Right atrium auricular region (tissue), 2 donors: ENCODE results near the gene KANK4. TPM values are rescaled to one million over a fixed set of nuclear protein-coding genes. Genes with fewer than 3 reads are reported as not detected.

Source experiments
- DNase-seq: peaks from one replicate; pipeline ENCODE4 v3.0.0-alpha.2; 2019; ENCODE audit warnings: low spot score
- H3K27ac ChIP-seq, 2 donors: fragments of 200-600 bp; sonication (generic); 1 replicate in 1 of 2; 2 replicates in 1 of 2; pipeline ENCODE4 v1.5.1; 2016 to 2019
- H3K27me3 ChIP-seq, 2 donors: fragments of 200-600 bp; sonication (generic); one replicate each; pipeline versions ENCODE4 v1.5.1 to v1.6.0; 2017 to 2019
- H3K36me3 ChIP-seq: fragments of 200-600 bp; sonication (generic); one replicate; pipeline ENCODE4 v1.5.1; 2016
- H3K4me1 ChIP-seq, 2 donors: fragments of 200-600 bp; sonication (generic); one replicate each; pipeline versions ENCODE4 v1.5.1 to v1.6.0; 2017 to 2019
- H3K4me3 ChIP-seq, 2 donors: fragments of 200-600 bp; sonication (generic); 1 replicate in 1 of 2; 2 replicates in 1 of 2; pipeline ENCODE4 v1.5.1; 2017 to 2019; ENCODE audit warnings: mild to moderate bottlenecking in 1 of 2, moderate library complexity in 1 of 2
- H3K9me3 ChIP-seq, 2 donors: fragments of 200-600 bp; sonication (generic); one replicate each; pipeline ENCODE4 v1.5.1; 2019
- CTCF ChIP-seq, 2 donors: fragments of 200-600 bp; sonication (generic); IDR thresholded peaks; one replicate each; pipeline ENCODE4 v1.5.1; 2019; ENCODE audit warnings: antibody characterized with exemption in 2 of 2
- total RNA-seq, 2 donors: library from RNA; depleted of rRNA; stranded (reverse); fragments of >200 nt; gene quantifications; one replicate each; pipeline ENCODE4 v1.1.0, GENCODE V29; 2016

Gene KANK4
- total RNA-seq, 2 donors from 2014 or later = 0.12 to 0.63 TPM

- H3K9me3 ChIP-seq = peaks cover 4 to 11% of the 10 kb centered on the region in 2 donors
- DNase-seq = no peak
- H3K27me3 ChIP-seq = no peaks in the 10 kb centered on the region
- no peaks in the 10 kb centered on the region for H3K36me3 ChIP-seq
- no peaks in the 10 kb centered on the region for H3K4me1 ChIP-seq
- no peak for TF ChIP-seq CTCF (IDR thresholded peaks at IDR 0.05)
- H3K27ac ChIP-seq = no peak overlapping the region
- no peak overlapping the region for H3K4me3 ChIP-seq
Measured at GRCh38 chr1:62208970-62209369, 110.3 kb downstream of the KANK4 start.

GRCh38 chr1:62208087-62208486 lies 111.1 kb downstream of the KANK4 start:
- Histone ChIP-seq H3K27ac (no peak overlapping the region), H3K36me3 (no peaks in the 10 kb centered on the region), H3K4me3 (no peak overlapping the region), H3K27me3 (no peaks in the 10 kb centered on the region), H3K9me3 (peaks cover 4 to 11% of the 10 kb centered on the region in 2 donors), H3K4me1 (no peaks in the 10 kb centered on the region)
- no peak for TF ChIP-seq CTCF (IDR thresholded peaks at IDR 0.05)
- no peak for DNase-seq

DNA sequence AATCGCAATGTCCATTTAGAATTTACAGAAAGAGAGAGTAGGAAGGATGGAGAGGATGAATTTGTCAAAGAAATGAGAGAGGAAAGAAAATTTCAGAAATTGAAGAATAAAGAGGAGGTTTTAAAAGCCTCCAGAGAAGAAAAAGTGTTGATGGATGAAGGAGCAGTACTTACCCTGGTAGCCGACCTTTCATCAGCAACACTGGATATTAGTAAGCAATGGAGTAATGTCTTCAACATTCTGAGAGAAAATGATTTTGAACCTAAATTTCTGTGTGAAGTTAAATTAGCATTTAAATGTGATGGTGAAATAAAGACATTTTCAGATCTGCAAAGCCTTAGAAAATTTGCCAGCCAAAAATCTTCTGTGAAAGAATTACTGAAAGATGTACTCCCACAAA lies 112.0 kb downstream of the KANK4 start:
- H3K27me3 ChIP-seq = no peaks in the 10 kb centered on the region
- peaks cover 4 to 11% of the 10 kb centered on the region in 2 donors for H3K9me3 ChIP-seq
- H3K4me3 ChIP-seq = no peak overlapping the region
- no peak overlapping the region for H3K27ac ChIP-seq
- no peaks in the 10 kb centered on the region for H3K4me1 ChIP-seq
- no peak for DNase-seq
- no peaks in the 10 kb centered on the region for H3K36me3 ChIP-seq
- no peak for TF ChIP-seq CTCF (IDR thresholded peaks at IDR 0.05)

DNA sequence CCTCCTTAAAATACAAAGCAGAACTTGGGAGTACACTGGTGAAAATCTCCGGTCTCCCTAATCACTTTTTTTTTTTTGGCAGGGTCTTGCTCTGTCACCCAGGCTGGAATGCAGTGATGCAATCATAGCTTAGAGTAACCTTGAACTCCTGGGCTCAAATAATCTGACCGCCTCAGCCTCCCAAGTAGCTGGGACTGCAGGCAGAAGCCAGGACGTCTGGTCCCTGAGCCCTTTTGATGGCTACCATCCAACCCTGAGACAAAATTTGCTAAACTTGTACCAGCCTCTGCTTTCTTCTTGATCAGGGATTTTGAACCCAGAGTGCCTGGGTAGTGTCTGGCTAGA lies 120.5 kb downstream of the KANK4 start:
- peaks cover 3 to 20% of the 10 kb centered on the region in 2 donors for H3K27me3 ChIP-seq
- DNase-seq = no peak
- H3K4me1 ChIP-seq = no peaks in the 10 kb centered on the region
- TF ChIP-seq CTCF (IDR thresholded peaks at IDR 0.05) = no peak
- H3K27ac ChIP-seq = no peak overlapping the region
- H3K36me3 ChIP-seq = no peaks in the 10 kb centered on the region
- H3K4me3 ChIP-seq = no peak overlapping the region
- H3K9me3 ChIP-seq = no peaks in the 10 kb centered on the region

DNA sequence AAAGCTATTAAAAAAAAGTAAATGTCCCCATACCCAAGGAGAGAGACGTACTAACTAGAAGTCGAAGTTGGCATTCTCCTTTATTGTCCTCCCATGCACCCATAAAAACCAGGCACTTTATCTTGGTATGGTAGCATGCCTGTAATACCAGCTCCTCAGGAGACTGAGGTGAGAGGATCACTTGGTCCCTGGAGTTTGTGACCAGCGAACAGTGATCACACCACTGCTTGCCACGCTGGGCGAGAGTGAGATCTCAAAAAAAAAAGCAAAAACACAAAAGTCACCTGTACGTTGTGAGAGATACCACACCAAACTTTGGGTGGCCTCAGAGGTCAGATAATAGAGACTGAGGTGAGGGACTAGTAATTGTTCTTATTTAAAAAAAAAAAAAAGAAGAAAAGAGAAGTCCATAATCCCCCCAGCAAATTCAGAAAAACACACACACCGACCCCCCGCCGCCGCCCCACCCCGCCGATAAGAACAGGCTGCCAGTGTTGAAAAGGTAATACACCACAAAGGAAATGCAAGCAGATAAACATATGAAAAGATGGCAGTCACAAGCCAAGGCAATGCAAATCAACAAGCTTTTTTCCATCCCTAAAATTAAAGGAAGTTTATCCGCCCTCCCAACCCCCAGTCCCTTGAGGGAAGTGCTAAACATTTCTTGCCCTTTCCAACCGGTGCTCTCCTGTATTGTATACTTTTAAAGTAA lies 121.0 kb downstream of the KANK4 start:
- H3K27me3 ChIP-seq = peaks cover 3 to 20% of the 10 kb centered on the region in 2 donors
- H3K4me3 ChIP-seq = no peak overlapping the region
- no peak for DNase-seq
- H3K4me1 ChIP-seq = no peaks in the 10 kb centered on the region
- no peak overlapping the region for H3K27ac ChIP-seq
- no peak for TF ChIP-seq CTCF (IDR thresholded peaks at IDR 0.05)
- no peaks in the 10 kb centered on the region for H3K9me3 ChIP-seq
- H3K36me3 ChIP-seq = no peaks in the 10 kb centered on the region
